NB4 (cell line): ENCODE results near the gene CA5A.
"Not testable (repeated sequence)": the region's sequence is repeated elsewhere in the genome, so short reads cannot be mapped to it uniquely, and the experiment has no call there.

Source experiments
- CTCF ChIP-seq: IDR thresholded peaks from one replicate; pipeline ENCODE4 v1.5.1; 2012; ENCODE audit warnings: low read depth, low read length
- MAX ChIP-seq: IDR thresholded peaks from 2 replicates; pipeline ENCODE4 v1.6.1; 2011; ENCODE audit warnings: low read depth, low read length
- MYC ChIP-seq: IDR thresholded peaks from 2 replicates; pipeline ENCODE4 v1.6.1; 2011; ENCODE audit warnings: low read depth, low read length
- POLR2A ChIP-seq: IDR thresholded peaks from 2 replicates; pipeline ENCODE4 v1.6.1; 2011; ENCODE audit warnings: mild to moderate bottlenecking; ENCODE audit not compliant: insufficient read length; ENCODE audit errors: extremely low read depth

GRCh38 chr16:87911106-87911763 lies 25.1 kb downstream of the CA5A start:
- TF ChIP-seq CTCF, POLR2A, MAX, MYC: not testable (repeated sequence)
